Measurements from ENCODE around the gene FCHSD2.

Gene FCHSD2

DNA sequence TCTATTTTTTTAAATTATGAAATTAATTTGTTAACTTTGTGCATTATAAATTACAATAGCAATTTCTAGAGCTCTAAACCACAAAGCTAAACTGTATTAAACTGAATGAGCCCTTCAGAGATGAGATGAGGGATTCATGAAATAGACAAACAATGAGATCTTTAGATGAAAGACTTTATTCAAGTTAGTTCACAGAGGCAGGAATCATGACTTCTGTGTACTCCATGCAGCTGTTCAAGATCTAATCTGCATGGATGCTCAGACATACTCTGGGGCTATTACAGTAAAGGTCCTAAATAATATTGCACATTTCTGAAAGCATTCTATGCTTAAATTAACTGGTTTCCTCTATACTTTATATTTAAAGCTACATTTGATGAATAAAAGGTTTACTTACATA lies 122.7 kb downstream of the FCHSD2 start:
- TF ChIP-seq, protein P1, sequence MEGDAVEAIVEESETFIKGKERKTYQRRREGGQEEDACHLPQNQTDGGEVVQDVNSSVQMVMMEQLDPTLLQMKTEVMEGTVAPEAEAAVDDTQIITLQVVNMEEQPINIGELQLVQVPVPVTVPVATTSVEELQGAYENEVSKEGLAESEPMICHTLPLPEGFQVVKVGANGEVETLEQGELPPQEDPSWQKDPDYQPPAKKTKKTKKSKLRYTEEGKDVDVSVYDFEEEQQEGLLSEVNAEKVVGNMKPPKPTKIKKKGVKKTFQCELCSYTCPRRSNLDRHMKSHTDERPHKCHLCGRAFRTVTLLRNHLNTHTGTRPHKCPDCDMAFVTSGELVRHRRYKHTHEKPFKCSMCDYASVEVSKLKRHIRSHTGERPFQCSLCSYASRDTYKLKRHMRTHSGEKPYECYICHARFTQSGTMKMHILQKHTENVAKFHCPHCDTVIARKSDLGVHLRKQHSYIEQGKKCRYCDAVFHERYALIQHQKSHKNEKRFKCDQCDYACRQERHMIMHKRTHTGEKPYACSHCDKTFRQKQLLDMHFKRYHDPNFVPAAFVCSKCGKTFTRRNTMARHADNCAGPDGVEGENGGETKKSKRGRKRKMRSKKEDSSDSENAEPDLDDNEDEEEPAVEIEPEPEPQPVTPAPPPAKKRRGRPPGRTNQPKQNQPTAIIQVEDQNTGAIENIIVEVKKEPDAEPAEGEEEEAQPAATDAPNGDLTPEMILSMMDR (IDR thresholded peaks at IDR 0.05; ENCODE audit: insufficient read depth, missing control alignments) = no peak
- DNase-seq (ENCODE audit: insufficient read length, low spot score) (no peak), FAIRE-seq (no peak)

DNA sequence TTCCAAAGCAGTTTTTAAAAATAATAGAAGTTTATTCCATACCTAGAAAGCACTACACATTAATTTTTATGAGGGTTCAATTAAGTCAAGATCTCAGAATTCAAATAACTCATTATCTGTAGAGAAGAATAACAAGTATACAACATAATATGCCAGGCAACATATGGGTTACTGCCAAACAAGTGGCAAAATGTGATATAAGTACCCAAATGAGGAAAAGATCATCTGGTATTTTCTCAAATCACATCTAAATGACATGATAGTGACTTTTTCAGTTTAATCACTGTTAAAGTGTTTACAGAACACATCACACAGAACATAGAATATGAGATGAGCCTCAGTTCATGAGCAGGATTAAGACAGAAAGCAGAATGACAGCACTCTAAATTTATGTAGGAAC lies 123.3 kb downstream of the FCHSD2 start:
- TF ChIP-seq, protein P1 (IDR thresholded peaks at IDR 0.05; ENCODE audit: insufficient read depth, missing control alignments) = no peak
- FAIRE-seq = no peak
- DNase-seq (ENCODE audit: insufficient read length, low spot score) = no peak

DNA sequence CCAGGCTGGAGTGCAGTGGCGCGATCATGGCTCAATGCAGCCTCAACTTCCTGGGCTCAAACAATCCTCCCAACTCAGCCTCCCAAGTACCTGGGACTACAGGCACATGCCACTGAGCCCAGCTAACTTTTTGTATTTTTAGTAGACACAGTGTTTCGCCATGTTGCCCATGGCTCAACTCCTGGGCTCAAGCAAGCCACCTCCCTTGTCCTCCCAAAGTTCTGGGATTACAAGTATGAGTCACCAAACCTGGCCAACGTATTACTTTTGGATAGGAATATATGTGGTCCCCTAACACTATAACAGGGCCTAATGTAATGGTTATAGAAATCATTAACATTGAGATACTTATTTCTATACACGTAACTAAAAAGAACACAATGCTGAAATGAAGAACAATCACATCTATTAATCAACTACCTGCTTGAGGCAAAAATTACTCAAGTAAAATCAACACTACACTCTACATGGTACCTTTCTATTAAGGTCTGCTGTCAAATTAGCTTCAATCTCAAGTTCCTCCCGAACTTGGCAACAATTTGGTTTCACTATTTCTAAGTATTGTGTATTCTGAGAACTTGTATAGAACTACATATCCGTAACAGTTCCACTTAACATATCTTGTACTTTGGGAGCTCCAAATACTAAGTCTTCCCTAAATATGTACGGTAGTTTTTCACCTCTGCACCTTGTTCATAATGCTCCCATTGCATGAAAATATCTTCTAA lies 124.9 kb downstream of the FCHSD2 start:
- TF ChIP-seq, protein P1 (IDR thresholded peaks at IDR 0.05; ENCODE audit: insufficient read depth, missing control alignments) = no peak
- DNase-seq (ENCODE audit: insufficient read length, low spot score) = no peak
- FAIRE-seq = no peak

DNA sequence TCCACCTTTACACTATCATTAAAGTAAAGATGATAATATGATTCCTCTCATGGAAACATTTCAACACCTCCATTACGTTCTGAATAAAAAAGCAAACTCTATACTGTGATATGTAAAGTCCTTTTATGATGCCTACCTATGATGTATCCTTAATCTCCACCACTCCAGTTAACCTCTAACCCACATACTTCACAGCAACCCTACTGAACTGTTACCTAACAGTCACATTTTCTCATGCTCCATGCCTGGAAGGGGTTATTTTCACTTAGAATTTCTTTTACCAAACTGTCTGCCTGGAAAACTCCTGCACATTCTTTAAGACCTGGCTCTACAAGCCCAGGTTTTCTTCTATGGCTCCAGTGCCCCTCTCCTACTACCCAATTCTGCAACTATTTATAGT lies 129.1 kb downstream of the FCHSD2 start:
- DNase-seq (ENCODE audit: insufficient read length, low spot score) (no peak), FAIRE-seq (no peak)
- TF ChIP-seq, protein P1 (IDR thresholded peaks at IDR 0.05; ENCODE audit: insufficient read depth, missing control alignments) = no peak

DNA sequence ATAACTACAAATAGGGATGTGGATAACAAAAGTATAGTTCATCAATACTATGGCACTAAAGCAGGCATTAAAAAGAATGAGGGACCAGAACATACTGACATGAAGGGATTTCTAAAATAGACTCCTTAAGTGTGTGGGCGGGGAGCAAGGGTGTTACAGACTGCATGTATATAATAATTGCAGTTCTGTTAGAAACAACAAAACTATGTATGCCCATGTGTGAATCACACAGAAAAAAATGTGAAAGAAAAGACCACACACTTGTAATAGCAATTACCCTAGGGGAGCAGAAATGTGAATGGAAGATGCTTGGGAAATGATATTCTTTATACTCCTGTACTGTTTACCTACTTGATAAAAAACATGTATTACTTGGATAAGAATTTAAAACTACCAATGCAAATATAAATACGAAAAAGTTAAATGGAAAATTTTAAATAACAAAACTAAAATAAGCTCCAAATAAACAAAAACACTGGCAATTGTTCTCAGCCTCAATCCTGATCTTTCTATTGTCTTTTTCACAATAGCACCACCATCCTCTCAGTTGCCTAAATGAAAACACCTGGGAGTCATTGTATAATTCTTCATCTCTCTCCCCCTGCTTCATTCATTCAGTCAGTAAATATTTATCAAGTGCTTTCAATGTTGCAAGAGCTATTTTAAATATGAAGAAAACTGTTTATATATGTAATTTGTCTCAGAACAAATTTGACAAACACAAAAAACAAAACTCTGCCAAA lies 129.8 kb downstream of the FCHSD2 start:
- TF ChIP-seq, protein P1 (IDR thresholded peaks at IDR 0.05; ENCODE audit: insufficient read depth, missing control alignments) = no peak
- DNase-seq (ENCODE audit: insufficient read length, low spot score) (no peak), FAIRE-seq (no peak)

DNA sequence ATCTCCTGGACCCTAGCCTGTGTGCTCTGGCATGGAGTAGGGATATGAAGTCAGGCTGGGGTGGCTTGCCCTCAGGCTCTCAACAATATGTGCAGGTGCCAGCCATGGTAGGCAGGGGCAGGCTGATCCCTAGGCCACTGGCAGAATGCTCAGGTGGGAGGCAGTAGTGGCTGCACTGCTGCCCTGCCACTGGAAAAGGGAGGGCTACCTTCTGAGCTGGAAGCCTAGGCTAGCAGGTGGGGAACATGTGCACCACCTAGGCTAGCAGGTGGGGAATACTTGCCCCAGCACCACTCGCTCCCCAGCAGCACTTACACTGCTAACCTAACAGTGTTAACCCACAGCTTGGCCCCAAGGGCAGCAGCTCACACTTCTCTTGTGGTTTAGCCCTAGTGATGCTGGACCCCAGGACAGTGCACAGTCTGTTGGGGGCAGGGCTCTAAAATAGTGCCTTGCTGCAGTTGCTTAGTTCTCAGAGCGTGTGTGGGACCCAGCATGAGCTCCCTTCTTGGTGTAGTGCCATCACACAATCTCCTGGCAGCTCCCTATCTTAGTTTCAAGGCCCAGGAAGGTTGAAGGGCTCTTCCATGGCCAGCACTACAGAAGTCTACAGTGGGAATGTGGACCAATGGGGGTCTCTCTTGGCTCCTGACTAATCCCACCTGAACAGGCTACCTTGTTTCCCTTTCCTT lies 130.8 kb downstream of the FCHSD2 start:
- DNase-seq (ENCODE audit: insufficient read length, low spot score) = no peak
- FAIRE-seq = no peak
- TF ChIP-seq, protein P1 (IDR thresholded peaks at IDR 0.05; ENCODE audit: insufficient read depth, missing control alignments) = no peak
